Vagina (tissue), 2 donors: Measurements from ENCODE around the gene LAMA2. TPM values are rescaled to one million over a fixed set of nuclear protein-coding genes. Genes with fewer than 3 reads are reported as not detected.
"Not testable (repeated sequence)": the region's sequence is repeated elsewhere in the genome, so short reads cannot be mapped to it uniquely, and the experiment has no call there.

Source experiments
- DNase-seq, 2 donors: peaks; one replicate each; pipeline ENCODE4 v3.0.0-alpha.2; 2017; ENCODE audit errors: extremely low spot score in 2 of 2
- H3K27ac ChIP-seq: fragments of 200-600 bp; sonication (generic); one replicate; pipeline ENCODE4 v1.5.1; 2019
- H3K27me3 ChIP-seq: fragments of 200-600 bp; sonication (generic); one replicate; pipeline ENCODE4 v1.5.1; 2019
- H3K36me3 ChIP-seq, 2 donors: fragments of 200-600 bp; sonication (generic); one replicate each; pipeline ENCODE4 v1.5.1; 2017 to 2019
- H3K4me1 ChIP-seq: fragments of 200-600 bp; sonication (generic); one replicate; pipeline ENCODE4 v1.5.1; 2019
- H3K4me3 ChIP-seq, 2 donors: fragments of 200-600 bp; sonication (generic); 1 replicate in 1 of 2; 2 replicates in 1 of 2; pipeline ENCODE4 v1.5.1; 2016 to 2019
- H3K9me3 ChIP-seq: fragments of 200-600 bp; sonication (generic); one replicate; pipeline ENCODE4 v1.5.1; 2019
- CTCF ChIP-seq, 3 experiments: fragments of 450-650 bp in 2 of 3; fragments of 200-600 bp in 1 of 3; sonication (generic) in 1 of 3; IDR thresholded peaks; one replicate each; pipeline ENCODE4 v1.5.1; 2017 to 2019; ENCODE audit warnings: antibody characterized with exemption in 3 of 3, mild to moderate bottlenecking in 2 of 3, moderate library complexity in 2 of 3
- POLR2A ChIP-seq, 2 donors: fragments of 450-650 bp; IDR thresholded peaks; one replicate each; pipeline ENCODE4 v1.6.1; 2017; ENCODE audit warnings: antibody characterized with exemption in 2 of 2, mild to moderate bottlenecking in 2 of 2, moderate library complexity in 2 of 2
- POLR2AphosphoS5 ChIP-seq, 2 donors: sonication (generic); formaldehyde crosslinking; IDR thresholded peaks; one replicate each; pipeline ENCODE4 v1.9.0; 2017; ENCODE audit warnings: antibody characterized with exemption in 2 of 2, mild to moderate bottlenecking in 2 of 2, low read depth in 1 of 2; ENCODE audit not compliant: insufficient read depth in 1 of 2
- intact Hi-C: fragments of 100-400 bp; cut with DNase I; formaldehyde crosslinking; loops from one replicate; pipeline ENCODE4 v1.15.1; 2023
- total RNA-seq: library from RNA; depleted of rRNA; stranded (reverse); fragments of >200 nt; gene quantifications from one replicate; pipeline ENCODE4 v1.2.3, GENCODE V29; 2016

The LAMA2 gene
- total RNA-seq, 1 donor from 2014 or later = 91.1 TPM

GRCh38 chr6:129164032-129164431, 281.1 kb downstream of the LAMA2 start:
- no peak for TF ChIP-seq POLR2A (IDR thresholded peaks at IDR 0.05)
- no peak for TF ChIP-seq CTCF (IDR thresholded peaks at IDR 0.05)
- no peak for TF ChIP-seq POLR2AphosphoS5 (IDR thresholded peaks at IDR 0.05; ENCODE audit: insufficient read depth in 1 of 2, low read depth in 1 of 2)
- no peak overlapping the region for H3K27ac ChIP-seq
- no peaks in the 10 kb centered on the region for H3K4me1 ChIP-seq
- intact Hi-C loops = no loop called here
- no peaks in the 10 kb centered on the region for H3K36me3 ChIP-seq
- no peaks in the 10 kb centered on the region for H3K9me3 ChIP-seq
- DNase-seq = no peak
- H3K27me3 ChIP-seq = no peaks in the 10 kb centered on the region
- no peak overlapping the region for H3K4me3 ChIP-seq

- intact Hi-C loops, H3K4me3 ChIP-seq, H3K9me3 ChIP-seq: not testable (repeated sequence)
Observed at GRCh38 chr6:129172279-129172995, 289.5 kb downstream of the LAMA2 start.

GRCh38 chr6:129175066-129175465, 292.1 kb downstream of the LAMA2 start:
- Histone ChIP-seq H3K9me3 (no peaks in the 10 kb centered on the region), H3K27me3 (no peaks in the 10 kb centered on the region), H3K4me3 (no peak overlapping the region), H3K27ac (no peak overlapping the region), H3K4me1 (no peaks in the 10 kb centered on the region), H3K36me3 (no peaks in the 10 kb centered on the region)
- no peak for DNase-seq
- intact Hi-C loops = no loop called here
- TF ChIP-seq POLR2A (IDR thresholded peaks at IDR 0.05) = no peak
- TF ChIP-seq POLR2AphosphoS5 (IDR thresholded peaks at IDR 0.05; ENCODE audit: insufficient read depth in 1 of 2, low read depth in 1 of 2) = no peak
- TF ChIP-seq CTCF (IDR thresholded peaks at IDR 0.05) = no peak

More at GRCh38 chr6:129172279-129172995, 289.5 kb downstream of the LAMA2 start:
- H3K4me1 ChIP-seq, H3K36me3 ChIP-seq, DNase-seq, H3K27ac ChIP-seq, H3K27me3 ChIP-seq: not testable (repeated sequence)

GRCh38 chr6:129177801-129178200, 294.9 kb downstream of the LAMA2 start:
- DNase-seq = no peak
- Histone ChIP-seq H3K27ac (no peak overlapping the region), H3K4me1 (no peaks in the 10 kb centered on the region), H3K4me3 (no peak overlapping the region), H3K36me3 (no peaks in the 10 kb centered on the region), H3K27me3 (no peaks in the 10 kb centered on the region), H3K9me3 (no peaks in the 10 kb centered on the region)
- no peak for TF ChIP-seq POLR2AphosphoS5 (IDR thresholded peaks at IDR 0.05; ENCODE audit: insufficient read depth in 1 of 2, low read depth in 1 of 2)
- TF ChIP-seq POLR2A (IDR thresholded peaks at IDR 0.05) = no peak
- intact Hi-C loops = no loop called here

GRCh38 chr6:129179283-129179682, 296.3 kb downstream of the LAMA2 start:
- Histone ChIP-seq H3K27me3 (no peaks in the 10 kb centered on the region), H3K36me3 (no peaks in the 10 kb centered on the region), H3K4me1 (no peaks in the 10 kb centered on the region), H3K27ac (no peak overlapping the region), H3K4me3 (no peak overlapping the region), H3K9me3 (no peaks in the 10 kb centered on the region)
- TF ChIP-seq CTCF (IDR thresholded peaks at IDR 0.05) = no peak
- TF ChIP-seq POLR2A (IDR thresholded peaks at IDR 0.05) = no peak
- no peak for TF ChIP-seq POLR2AphosphoS5 (IDR thresholded peaks at IDR 0.05; ENCODE audit: insufficient read depth in 1 of 2, low read depth in 1 of 2)
- intact Hi-C loops = no loop called here
- DNase-seq = no peak

- Histone ChIP-seq H3K9me3 (no peaks in the 10 kb centered on the region), H3K36me3 (no peaks in the 10 kb centered on the region), H3K4me1 (no peaks in the 10 kb centered on the region), H3K27me3 (no peaks in the 10 kb centered on the region), H3K27ac (no peak overlapping the region), H3K4me3 (no peak overlapping the region)
- intact Hi-C loops = no loop called here
- no peak for DNase-seq
- TF ChIP-seq POLR2A (IDR thresholded peaks at IDR 0.05) (no peak), CTCF (IDR thresholded peaks at IDR 0.05) (no peak), POLR2AphosphoS5 (IDR thresholded peaks at IDR 0.05; ENCODE audit: insufficient read depth in 1 of 2, low read depth in 1 of 2) (no peak)
Observed at GRCh38 chr6:129181001-129181400, 298.1 kb downstream of the LAMA2 start.
